Tibial nerve (tissue), 4 donors: ENCODE data around the gene BLOC1S3. TPM values are rescaled to one million over a fixed set of nuclear protein-coding genes. Genes with fewer than 3 reads are reported as not detected.
A peak's percentile ranks its signal among the peaks of the same experiment; 100 is the strongest.

ENCODE experiments used
- DNase-seq, 2 donors: peaks; one replicate each; pipeline ENCODE4 v3.0.0-alpha.2; 2019; ENCODE audit warnings: low spot score in 2 of 2
- H3K27ac ChIP-seq, 4 donors: fragments of 200-600 bp; sonication (generic) in 3 of 4; one replicate each; pipeline ENCODE4 v1.5.1; 2017 to 2019; ENCODE audit warnings: mild to moderate bottlenecking in 1 of 4
- H3K27me3 ChIP-seq, 2 donors: fragments of 200-600 bp; sonication (generic) in 1 of 2; one replicate each; pipeline versions ENCODE4 v1.5.1 to v1.6.0; 2017 to 2019
- H3K36me3 ChIP-seq, 3 donors: fragments of 200-600 bp; sonication (generic); one replicate each; pipeline ENCODE4 v1.5.1; 2018 to 2019
- H3K4me1 ChIP-seq, 4 donors: fragments of 200-600 bp; sonication (generic) in 3 of 4; one replicate each; pipeline ENCODE4 v1.5.1; 2017 to 2019
- H3K4me3 ChIP-seq, 4 donors: fragments of 200-600 bp; sonication (generic) in 3 of 4; one replicate each; pipeline ENCODE4 v1.5.1; 2017 to 2019; ENCODE audit warnings: mild to moderate bottlenecking in 1 of 4, moderate library complexity in 1 of 4
- H3K9me3 ChIP-seq, 4 donors: fragments of 200-600 bp; sonication (generic) in 3 of 4; one replicate each; pipeline ENCODE4 v1.5.1; 2017 to 2019
- CTCF ChIP-seq, 5 experiments: fragments of 200-600 bp in 3 of 5; fragments of 450-650 bp in 2 of 5; sonication (generic) in 3 of 5; IDR thresholded peaks; one replicate each; pipeline ENCODE4 v1.5.1; 2016 to 2019; ENCODE audit warnings: antibody characterized with exemption in 5 of 5, mild to moderate bottlenecking in 3 of 5, moderate library complexity in 2 of 5
- EP300 ChIP-seq, 2 donors: sonication (generic); formaldehyde crosslinking; IDR thresholded peaks; one replicate each; pipeline ENCODE4 v1.6.1; 2017; ENCODE audit warnings: antibody characterized with exemption in 2 of 2, mild to moderate bottlenecking in 1 of 2
- POLR2A ChIP-seq, 2 donors: fragments of 450-650 bp; IDR thresholded peaks; one replicate each; pipeline ENCODE4 v1.6.1; 2017; ENCODE audit warnings: antibody characterized with exemption in 2 of 2, mild to moderate bottlenecking in 2 of 2, moderate library complexity in 2 of 2
- WGBS, 2 donors: methylation state at CpG; one replicate each; pipeline ENCODE4 v1.1.5; 2018; 5-methylcytosine and 5-hydroxymethylcytosine counted together
- total RNA-seq, 4 donors: library from RNA; depleted of rRNA; stranded (reverse); fragments of >200 nt; gene quantifications; one replicate each; pipeline ENCODE4 v1.1.0, GENCODE V29; 2016

The BLOC1S3 gene
- total RNA-seq, 4 donors from 2014 or later: 12.0 to 42.0 (median 23.7) TPM

GRCh38 chr19:45133661-45134060, 44.9 kb upstream of the BLOC1S3 start:
- TF ChIP-seq CTCF (IDR thresholded peaks at IDR 0.05) (no peak), POLR2A (IDR thresholded peaks at IDR 0.05) (no peak), EP300 (IDR thresholded peaks at IDR 0.05) (no peak)
- H3K36me3 ChIP-seq: peaks cover 0 to 4% (median 0%) of the 10 kb centered on the region in 3 donors
- 88% methylated on average over 7 to 8 of the region's 8 CpGs for WGBS, 2 donors
- H3K9me3 ChIP-seq: no peaks in the 10 kb centered on the region
- H3K4me3 ChIP-seq: no peak overlapping the region
- H3K4me1 ChIP-seq: peaks cover 0 to 23% (median 3%) of the 10 kb centered on the region in 4 donors
- H3K27me3 ChIP-seq: no peaks in the 10 kb centered on the region
- H3K27ac ChIP-seq: no peak overlapping the region
- no peak for DNase-seq

- no peaks in the 10 kb centered on the region for H3K9me3 ChIP-seq
- no peak for DNase-seq
- WGBS, 2 donors: 91 to 93% methylated on average over 21 of the region's 21 CpGs
- TF ChIP-seq POLR2A (IDR thresholded peaks at IDR 0.05): no peak
- TF ChIP-seq EP300 (IDR thresholded peaks at IDR 0.05): no peak
- TF ChIP-seq CTCF (IDR thresholded peaks at IDR 0.05): no peak
- H3K27ac ChIP-seq: no peak overlapping the region
- no peaks in the 10 kb centered on the region for H3K27me3 ChIP-seq
- peaks cover 0 to 23% (median 3%) of the 10 kb centered on the region in 4 donors for H3K4me1 ChIP-seq
- no peak overlapping the region for H3K4me3 ChIP-seq
- H3K36me3 ChIP-seq: peaks cover 0 to 13% (median 0%) of the 10 kb centered on the region in 3 donors
Measured at GRCh38 chr19:45135176-45135885, 43.3 kb upstream of the BLOC1S3 start.

- Histone ChIP-seq H3K4me1 (peaks cover 0 to 23% (median 3%) of the 10 kb centered on the region in 4 donors), H3K4me3 (no peak overlapping the region), H3K27ac (peak overlapping the region in 1 of 4 donors; percentile 17), H3K27me3 (no peaks in the 10 kb centered on the region), H3K36me3 (peaks cover 0 to 26% (median 7%) of the 10 kb centered on the region in 3 donors), H3K9me3 (no peaks in the 10 kb centered on the region)
- no peak for DNase-seq
- WGBS, 2 donors: 51 to 68% methylated on average over 12 of the region's 12 CpGs
- TF ChIP-seq EP300 (IDR thresholded peaks at IDR 0.05) (no peak), POLR2A (IDR thresholded peaks at IDR 0.05) (no peak), CTCF (IDR thresholded peaks at IDR 0.05) (no peak)
Measured at GRCh38 chr19:45136507-45137178, 41.9 kb upstream of the BLOC1S3 start.

- 58 to 68% methylated on average over 16 to 17 of the region's 17 CpGs for WGBS, 2 donors
- H3K27ac ChIP-seq: no peak overlapping the region
- no peaks in the 10 kb centered on the region for H3K9me3 ChIP-seq
- H3K36me3 ChIP-seq: peaks cover 0 to 32% (median 12%) of the 10 kb centered on the region in 3 donors
- no peaks in the 10 kb centered on the region for H3K27me3 ChIP-seq
- H3K4me3 ChIP-seq: no peak overlapping the region
- H3K4me1 ChIP-seq: peaks cover 0 to 23% (median 3%) of the 10 kb centered on the region in 4 donors
- no peak for DNase-seq
- TF ChIP-seq EP300 (IDR thresholded peaks at IDR 0.05): no peak
- no peak for TF ChIP-seq CTCF (IDR thresholded peaks at IDR 0.05)
- no peak for TF ChIP-seq POLR2A (IDR thresholded peaks at IDR 0.05)
Measured at GRCh38 chr19:45137179-45137761, 41.3 kb upstream of the BLOC1S3 start.
